GM19238 (cell line): ENCODE measurements around the gene HBZ.
"Not testable (repeated sequence)": the region's sequence is repeated elsewhere in the genome, so short reads cannot be mapped to it uniquely, and the experiment has no call there.

Experiments used
- DNase-seq: peaks from one replicate; pipeline ENCODE4 v3.0.0; 2011; ENCODE audit warnings: low spot score; ENCODE audit not compliant: insufficient read length

The HBZ gene

DNA sequence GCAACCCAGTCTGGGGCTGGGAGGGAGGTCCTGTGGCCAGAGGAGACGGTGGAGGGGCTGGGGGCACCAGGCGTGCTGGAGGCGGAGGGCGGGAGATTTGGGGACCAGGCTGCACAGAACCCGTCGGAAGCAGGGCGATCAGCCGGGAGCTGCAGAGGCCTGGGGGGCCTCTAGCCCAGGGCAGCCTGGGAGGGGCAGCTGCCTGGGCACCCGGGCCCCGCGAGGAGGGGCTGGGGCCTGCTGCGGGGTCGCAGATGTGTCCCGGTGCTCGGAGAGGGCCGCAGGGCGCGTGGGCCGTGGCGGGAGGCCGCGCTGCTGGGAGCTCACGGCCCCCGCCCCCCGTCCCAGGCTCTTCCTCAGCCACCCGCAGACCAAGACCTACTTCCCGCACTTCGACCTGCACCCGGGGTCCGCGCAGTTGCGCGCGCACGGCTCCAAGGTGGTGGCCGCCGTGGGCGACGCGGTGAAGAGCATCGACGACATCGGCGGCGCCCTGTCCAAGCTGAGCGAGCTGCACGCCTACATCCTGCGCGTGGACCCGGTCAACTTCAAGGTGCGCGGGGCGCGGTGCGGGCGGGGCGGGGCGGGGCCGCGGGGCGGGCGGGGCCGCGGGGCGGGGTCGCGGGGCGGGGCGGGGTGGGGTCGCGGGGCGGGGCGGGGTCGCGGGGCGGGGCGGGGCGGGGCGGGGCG is 11.8 kb downstream of the HBZ start:
- not testable (repeated sequence) for DNase-seq

DNA sequence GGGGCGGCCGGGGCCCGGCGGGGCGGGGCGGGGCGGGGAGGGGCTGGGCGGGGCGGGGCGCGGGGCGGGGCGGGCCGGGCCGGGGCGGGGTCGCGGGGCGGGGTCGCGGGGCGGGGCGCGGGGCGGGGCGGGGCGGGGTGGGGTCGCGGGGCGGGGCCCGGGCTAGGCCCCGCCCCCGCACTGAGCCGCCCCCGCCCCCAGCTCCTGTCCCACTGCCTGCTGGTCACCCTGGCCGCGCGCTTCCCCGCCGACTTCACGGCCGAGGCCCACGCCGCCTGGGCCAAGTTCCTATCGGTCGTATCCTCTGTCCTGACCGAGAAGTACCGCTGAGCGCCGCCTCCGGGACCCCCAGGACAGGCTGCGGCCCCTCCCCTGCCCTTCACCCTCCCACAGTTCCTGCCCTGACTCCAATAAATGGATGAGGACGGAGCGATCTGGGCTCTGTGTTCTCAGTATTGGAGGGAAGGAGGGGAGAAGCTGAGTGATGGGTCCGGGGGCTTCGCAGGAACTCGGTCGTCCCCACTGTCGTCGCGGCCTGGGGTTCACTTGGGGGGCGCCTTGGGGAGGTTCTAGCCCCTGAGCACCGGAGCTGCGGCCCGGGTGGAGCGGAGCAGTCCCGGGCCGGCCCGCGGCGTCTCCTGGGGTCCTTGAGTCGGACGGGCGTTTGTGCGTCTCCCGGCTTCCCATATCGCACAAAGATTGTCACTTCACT is 12.5 kb downstream of the HBZ start:
- no peak for DNase-seq

DNA sequence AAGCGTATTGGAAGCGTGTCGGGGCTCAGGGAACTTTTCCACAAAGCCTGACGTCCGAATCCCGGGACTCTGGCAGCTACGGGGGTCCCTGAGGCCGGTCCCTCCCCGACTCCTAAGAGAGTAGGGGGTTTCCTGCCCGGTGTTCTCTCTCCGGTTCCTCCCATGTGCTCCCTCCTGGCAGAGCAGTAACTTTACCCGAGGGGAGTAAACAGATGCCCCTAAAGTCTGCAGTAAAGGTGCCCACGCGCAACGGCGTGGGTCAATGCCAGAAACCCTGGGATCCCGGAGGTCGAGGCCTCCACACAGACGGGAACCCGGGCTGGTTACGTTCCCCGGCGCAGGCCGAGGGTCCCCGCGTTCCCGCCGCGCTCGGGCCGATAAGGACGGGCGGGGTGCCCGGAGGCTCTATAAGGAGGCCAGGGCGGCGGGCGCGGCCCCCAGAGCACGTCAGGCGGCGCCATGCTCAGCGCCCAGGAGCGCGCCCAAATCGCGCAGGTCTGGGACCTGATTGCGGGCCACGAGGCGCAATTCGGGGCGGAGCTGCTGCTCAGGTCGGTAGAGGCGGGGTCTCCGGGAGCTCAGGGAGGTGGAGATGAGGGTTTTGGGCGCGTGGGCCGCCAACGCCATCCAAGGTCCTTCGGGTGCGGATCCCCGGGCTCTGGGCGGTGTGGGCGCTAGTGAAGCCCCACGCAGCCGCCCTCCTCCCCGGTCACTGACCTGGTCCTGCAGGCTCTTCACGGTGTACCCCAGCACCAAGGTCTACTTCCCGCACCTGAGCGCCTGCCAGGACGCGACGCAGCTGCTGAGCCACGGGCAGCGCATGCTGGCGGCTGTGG is 13.3 kb downstream of the HBZ start, which contains the start of gene HBM:
TSS of gene HBM (plus strand) at position 440 of the 836 bp plus-strand sequence. CDS start at position 460, 20 bp downstream.
- DNase-seq = no peak

DNA sequence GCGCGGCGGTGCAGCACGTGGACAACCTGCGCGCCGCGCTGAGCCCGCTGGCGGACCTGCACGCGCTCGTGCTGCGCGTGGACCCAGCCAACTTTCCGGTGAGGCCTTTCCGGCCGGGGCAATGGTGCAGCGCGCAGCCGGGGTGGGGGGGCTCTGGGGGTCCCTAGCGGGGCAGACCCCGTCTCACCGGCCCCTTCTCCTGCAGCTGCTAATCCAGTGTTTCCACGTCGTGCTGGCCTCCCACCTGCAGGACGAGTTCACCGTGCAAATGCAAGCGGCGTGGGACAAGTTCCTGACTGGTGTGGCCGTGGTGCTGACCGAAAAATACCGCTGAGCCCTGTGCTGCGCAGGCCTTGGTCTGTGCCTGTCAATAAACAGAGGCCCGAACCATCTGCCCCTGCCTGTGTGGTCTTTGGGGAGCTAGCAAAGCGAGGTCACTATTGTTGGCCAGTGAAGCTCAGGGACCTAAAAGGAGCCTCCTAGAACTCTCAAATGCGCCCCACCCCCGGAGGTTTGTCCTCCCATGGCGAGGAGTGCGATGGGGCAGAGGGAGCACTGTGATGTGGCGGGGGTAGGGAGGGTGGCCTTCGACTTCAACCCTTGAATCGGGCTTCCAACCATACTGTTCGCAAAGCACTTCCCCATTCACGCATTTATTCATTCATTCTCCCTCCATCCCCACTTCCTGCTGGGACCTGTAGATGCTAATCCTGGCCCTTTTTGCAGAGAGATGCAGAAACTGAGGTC is 14.1 kb downstream of the HBZ start:
- DNase-seq = no peak

DNA sequence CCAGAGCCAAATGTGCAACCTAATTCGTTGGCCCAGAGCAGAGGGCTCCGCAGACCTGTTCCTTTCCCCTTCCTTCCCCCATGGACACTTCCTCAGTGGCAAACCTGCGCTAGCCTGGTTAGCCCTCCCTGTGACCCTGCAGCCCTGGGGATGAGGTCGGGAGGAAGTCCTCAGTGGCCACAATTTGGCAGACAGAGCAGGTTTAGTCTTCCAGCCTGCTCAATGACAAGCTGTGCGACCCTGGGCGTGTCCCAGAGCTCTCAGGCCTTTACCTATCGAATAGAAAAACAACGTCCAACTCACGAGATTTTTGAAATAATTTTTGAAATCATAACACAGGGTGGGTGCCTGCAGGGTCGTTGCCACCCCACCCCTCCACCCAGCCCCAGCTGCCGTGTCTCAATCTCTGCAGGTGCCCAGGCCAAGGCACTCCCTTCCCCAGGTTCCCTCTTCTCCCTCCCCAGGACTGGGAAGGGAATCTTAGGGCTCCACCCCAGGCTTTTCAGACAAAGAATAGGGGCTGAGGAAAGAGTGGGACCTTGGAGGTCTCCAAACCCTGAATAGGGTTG is 14.8 kb downstream of the HBZ start:
- no peak for DNase-seq

DNA sequence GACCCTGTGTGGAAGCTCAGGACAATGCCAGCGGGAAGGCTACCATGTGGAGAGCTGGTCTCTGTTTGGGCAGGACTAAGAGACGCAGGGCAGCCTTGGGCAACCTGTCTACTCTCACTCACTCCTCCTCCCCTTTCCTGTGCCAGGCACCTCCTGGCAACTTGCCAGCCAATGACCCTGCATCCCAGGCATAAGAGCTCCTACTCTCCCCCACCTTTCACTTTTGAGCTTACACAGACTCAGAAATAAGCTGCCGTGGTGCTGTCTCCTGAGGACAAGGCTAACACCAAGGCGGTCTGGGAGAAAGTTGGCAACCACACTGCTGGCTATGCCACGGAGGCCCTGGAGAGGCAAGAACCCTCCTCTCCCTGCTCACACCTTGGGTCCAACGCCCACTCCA is 16.0 kb downstream of the HBZ start:
- DNase-seq = no peak

DNA sequence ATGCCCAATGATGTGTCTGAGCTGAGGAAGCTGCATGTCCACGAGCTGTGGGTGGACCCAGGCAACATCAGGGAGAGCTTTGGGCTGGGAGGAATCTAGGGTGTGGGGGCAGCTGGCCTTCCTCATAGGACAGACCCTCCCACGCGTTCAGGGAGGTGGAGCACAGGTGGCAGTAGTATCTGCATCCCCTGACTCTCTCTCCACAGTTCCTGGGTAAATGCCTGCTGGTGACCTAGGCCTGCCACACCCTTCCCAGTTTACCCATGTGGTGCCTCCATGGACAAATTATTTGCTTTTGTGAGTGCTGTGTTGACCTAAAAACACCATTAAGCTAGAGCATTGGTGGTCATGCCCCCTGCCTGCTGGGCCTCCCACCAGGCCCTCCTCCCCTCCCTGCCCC is 16.6 kb downstream of the HBZ start:
- DNase-seq = no peak

DNA sequence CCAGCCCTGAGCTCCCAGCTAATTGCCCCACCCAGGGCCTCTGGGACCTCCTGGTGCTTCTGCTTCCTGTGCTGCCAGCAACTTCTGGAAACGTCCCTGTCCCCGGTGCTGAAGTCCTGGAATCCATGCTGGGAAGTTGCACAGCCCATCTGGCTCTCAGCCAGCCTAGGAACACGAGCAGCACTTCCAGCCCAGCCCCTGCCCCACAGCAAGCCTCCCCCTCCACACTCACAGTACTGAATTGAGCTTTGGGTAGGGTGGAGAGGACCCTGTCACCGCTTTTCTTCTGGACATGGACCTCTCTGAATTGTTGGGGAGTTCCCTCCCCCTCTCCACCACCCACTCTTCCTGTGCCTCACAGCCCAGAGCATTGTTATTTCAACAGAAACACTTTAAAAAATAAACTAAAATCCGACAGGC is 17.7 kb downstream of the HBZ start:
- DNase-seq = not testable (repeated sequence)

DNA sequence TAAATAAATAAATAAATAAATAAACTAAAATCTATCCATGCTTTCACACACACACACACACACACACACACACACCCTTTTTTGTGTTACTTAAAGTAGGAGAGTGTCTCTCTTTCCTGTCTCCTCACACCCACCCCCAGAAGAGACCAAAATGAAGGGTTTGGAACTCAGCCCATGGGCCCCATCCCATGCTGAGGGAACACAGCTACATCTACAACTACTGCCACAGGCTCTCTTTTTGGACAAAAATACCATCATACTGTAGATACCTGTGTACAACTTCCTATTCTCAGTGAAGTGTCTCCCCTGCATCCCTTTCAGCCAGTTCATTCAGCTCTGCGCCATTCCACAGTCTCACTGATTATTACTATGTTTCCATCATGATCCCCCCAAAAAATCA is 18.3 kb downstream of the HBZ start:
- DNase-seq = no peak

DNA sequence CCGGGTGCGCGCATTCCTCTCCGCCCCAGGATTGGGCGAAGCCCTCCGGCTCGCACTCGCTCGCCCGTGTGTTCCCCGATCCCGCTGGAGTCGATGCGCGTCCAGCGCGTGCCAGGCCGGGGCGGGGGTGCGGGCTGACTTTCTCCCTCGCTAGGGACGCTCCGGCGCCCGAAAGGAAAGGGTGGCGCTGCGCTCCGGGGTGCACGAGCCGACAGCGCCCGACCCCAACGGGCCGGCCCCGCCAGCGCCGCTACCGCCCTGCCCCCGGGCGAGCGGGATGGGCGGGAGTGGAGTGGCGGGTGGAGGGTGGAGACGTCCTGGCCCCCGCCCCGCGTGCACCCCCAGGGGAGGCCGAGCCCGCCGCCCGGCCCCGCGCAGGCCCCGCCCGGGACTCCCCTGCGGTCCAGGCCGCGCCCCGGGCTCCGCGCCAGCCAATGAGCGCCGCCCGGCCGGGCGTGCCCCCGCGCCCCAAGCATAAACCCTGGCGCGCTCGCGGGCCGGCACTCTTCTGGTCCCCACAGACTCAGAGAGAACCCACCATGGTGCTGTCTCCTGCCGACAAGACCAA is 20.0 kb downstream of the HBZ start, which contains the start of gene HBA2:
TSS of gene HBA2 (plus strand) at position 503 of the 568 bp plus-strand sequence. CDS start at position 540, 37 bp downstream.
- not testable (repeated sequence) for DNase-seq

DNA sequence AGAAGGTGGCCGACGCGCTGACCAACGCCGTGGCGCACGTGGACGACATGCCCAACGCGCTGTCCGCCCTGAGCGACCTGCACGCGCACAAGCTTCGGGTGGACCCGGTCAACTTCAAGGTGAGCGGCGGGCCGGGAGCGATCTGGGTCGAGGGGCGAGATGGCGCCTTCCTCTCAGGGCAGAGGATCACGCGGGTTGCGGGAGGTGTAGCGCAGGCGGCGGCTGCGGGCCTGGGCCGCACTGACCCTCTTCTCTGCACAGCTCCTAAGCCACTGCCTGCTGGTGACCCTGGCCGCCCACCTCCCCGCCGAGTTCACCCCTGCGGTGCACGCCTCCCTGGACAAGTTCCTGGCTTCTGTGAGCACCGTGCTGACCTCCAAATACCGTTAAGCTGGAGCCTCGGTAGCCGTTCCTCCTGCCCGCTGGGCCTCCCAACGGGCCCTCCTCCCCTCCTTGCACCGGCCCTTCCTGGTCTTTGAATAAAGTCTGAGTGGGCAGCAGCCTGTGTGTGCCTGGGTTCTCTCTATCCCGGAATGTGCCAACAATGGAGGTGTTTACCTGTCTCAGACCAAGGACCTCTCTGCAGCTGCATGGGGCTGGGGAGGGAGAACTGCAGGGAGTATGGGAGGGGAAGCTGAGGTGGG is 20.9 kb downstream of the HBZ start:
- not testable (repeated sequence) for DNase-seq

DNA sequence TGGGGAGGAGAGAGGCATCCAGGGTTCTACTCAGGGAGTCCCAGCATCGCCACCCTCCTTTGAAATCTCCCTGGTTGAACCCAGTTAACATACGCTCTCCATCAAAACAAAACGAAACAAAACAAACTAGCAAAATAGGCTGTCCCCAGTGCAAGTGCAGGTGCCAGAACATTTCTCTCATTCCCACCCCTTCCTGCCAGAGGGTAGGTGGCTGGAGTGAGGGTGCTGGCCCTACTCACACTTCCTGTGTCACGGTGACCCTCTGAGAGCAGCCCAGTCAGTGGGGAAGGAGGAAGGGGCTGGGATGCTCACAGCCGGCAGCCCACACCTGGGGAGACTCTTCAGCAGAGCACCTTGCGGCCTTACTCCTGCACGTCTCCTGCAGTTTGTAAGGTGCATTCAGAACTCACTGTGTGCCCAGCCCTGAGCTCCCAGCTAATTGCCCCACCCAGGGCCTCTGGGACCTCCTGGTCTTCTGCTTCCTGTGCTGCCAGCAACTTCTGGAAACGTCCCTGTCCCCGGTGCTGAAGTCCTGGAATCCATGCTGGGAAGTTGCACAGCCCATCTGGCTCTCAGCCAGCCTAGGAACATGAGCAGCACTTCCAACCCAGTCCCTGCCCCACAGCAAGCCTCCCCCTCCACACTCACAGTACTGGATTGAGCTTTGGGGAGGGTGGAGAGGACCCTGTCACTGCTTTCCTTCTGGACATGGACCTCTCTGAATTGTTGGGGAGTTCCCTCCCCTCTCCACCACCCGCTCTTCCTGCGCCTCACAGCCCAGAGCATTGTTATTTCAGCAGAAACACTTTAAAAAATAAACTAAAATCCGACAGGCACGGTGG is 21.7 kb downstream of the HBZ start:
- not testable (repeated sequence) for DNase-seq

DNA sequence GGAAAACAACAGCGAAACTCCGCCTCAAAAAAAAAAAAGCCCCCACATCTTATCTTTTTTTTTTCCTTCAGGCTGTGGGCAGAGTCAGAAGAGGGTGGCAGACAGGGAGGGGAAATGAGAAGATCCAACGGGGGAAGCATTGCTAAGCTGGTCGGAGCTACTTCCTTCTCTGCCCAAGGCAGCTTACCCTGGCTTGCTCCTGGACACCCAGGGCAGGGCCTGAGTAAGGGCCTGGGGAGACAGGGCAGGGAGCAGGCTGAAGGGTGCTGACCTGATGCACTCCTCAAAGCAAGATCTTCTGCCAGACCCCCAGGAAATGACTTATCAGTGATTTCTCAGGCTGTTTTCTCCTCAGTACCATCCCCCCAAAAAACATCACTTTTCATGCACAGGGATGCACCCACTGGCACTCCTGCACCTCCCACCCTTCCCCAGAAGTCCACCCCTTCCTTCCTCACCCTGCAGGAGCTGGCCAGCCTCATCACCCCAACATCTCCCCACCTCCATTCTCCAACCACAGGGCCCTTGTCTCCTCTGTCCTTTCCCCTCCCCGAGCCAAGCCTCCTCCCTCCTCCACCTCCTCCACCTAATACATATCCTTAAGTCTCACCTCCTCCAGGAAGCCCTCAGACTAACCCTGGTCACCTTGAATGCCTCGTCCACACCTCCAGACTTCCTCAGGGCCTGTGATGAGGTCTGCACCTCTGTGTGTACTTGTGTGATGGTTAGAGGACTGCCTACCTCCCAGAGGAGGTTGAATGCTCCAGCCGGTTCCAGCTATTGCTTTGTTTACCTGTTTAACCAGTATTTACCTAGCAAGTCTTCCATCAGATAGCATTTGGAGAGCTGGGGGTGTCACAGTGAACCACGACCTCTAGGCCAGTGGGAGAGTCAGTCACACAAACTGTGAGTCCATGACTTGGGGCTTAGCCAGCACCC is 22.8 kb downstream of the HBZ start:
- DNase-seq = no peak

DNA sequence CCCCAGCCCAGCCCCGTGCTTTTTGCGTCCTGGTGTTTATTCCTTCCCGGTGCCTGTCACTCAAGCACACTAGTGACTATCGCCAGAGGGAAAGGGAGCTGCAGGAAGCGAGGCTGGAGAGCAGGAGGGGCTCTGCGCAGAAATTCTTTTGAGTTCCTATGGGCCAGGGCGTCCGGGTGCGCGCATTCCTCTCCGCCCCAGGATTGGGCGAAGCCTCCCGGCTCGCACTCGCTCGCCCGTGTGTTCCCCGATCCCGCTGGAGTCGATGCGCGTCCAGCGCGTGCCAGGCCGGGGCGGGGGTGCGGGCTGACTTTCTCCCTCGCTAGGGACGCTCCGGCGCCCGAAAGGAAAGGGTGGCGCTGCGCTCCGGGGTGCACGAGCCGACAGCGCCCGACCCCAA is 23.6 kb downstream of the HBZ start:
- DNase-seq = not testable (repeated sequence)

DNA sequence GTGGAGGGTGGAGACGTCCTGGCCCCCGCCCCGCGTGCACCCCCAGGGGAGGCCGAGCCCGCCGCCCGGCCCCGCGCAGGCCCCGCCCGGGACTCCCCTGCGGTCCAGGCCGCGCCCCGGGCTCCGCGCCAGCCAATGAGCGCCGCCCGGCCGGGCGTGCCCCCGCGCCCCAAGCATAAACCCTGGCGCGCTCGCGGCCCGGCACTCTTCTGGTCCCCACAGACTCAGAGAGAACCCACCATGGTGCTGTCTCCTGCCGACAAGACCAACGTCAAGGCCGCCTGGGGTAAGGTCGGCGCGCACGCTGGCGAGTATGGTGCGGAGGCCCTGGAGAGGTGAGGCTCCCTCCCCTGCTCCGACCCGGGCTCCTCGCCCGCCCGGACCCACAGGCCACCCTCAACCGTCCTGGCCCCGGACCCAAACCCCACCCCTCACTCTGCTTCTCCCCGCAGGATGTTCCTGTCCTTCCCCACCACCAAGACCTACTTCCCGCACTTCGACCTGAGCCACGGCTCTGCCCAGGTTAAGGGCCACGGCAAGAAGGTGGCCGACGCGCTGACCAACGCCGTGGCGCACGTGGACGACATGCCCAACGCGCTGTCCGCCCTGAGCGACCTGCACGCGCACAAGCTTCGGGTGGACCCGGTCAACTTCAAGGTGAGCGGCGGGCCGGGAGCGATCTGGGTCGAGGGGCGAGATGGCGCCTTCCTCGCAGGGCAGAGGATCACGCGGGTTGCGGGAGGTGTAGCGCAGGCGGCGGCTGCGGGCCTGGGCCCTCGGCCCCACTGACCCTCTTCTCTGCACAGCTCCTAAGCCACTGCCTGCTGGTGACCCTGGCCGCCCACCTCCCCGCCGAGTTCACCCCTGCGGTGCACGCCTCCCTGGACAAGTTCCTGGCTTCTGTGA is 24.3 kb downstream of the HBZ start, which contains the start of gene HBA1:
TSS of gene HBA1 (plus strand) at position 204 of the 906 bp plus-strand sequence. CDS start at position 241, 37 bp downstream.
- not testable (repeated sequence) for DNase-seq

DNA sequence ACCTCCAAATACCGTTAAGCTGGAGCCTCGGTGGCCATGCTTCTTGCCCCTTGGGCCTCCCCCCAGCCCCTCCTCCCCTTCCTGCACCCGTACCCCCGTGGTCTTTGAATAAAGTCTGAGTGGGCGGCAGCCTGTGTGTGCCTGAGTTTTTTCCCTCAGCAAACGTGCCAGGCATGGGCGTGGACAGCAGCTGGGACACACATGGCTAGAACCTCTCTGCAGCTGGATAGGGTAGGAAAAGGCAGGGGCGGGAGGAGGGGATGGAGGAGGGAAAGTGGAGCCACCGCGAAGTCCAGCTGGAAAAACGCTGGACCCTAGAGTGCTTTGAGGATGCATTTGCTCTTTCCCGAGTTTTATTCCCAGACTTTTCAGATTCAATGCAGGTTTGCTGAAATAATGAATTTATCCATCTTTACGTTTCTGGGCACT is 25.0 kb downstream of the HBZ start:
- no peak for DNase-seq
